Loucy (cell line): ENCODE data around the gene CELSR2.

Source experiments
- H2AFZ ChIP-seq: fragments of 200-600 bp; sonication (generic); 2 replicates; pipeline ENCODE4 v1.6.0; 2016; ENCODE audit warnings: antibody characterized with exemption, mild to moderate bottlenecking, low read length, moderate library complexity
- H3F3A ChIP-seq: fragments of 200-600 bp; 2 replicates; pipeline ENCODE4 v1.6.0; 2016; ENCODE audit warnings: antibody characterized with exemption, low read depth, mild to moderate bottlenecking
- H3K27me3 ChIP-seq: fragments of 200-600 bp; sonication (generic); 2 replicates; pipeline ENCODE4 v1.6.1; 2014; ENCODE audit warnings: low read length, mild to moderate bottlenecking; ENCODE audit not compliant: insufficient read depth, poor library complexity, severe bottlenecking
- H3K36me3 ChIP-seq: fragments of 200-600 bp; sonication (generic); 2 replicates; pipeline ENCODE4 v1.6.1; 2016; ENCODE audit warnings: low read length; ENCODE audit not compliant: insufficient read depth
- H3K4me1 ChIP-seq: fragments of 200-600 bp; sonication (generic); 2 replicates; pipeline ENCODE4 v1.5.1; 2014; ENCODE audit warnings: low read length, mild to moderate bottlenecking; ENCODE audit not compliant: insufficient read depth, poor library complexity, severe bottlenecking
- H3K4me2 ChIP-seq: fragments of 200-600 bp; sonication (generic); 2 replicates; pipeline ENCODE4 v1.6.0; 2014; ENCODE audit warnings: antibody characterized with exemption, low read length, low read depth, mild to moderate bottlenecking; ENCODE audit not compliant: poor library complexity, severe bottlenecking
- H3K4me3 ChIP-seq: fragments of 200-600 bp; sonication (generic); 2 replicates; pipeline ENCODE4 v1.5.1; 2014; ENCODE audit warnings: low read length, mild to moderate bottlenecking, mixed read lengths; ENCODE audit not compliant: poor library complexity, severe bottlenecking
- H3K79me2 ChIP-seq: fragments of 200-600 bp; sonication (generic); 2 replicates; pipeline ENCODE4 v1.6.1; 2014; ENCODE audit warnings: low read length; ENCODE audit not compliant: insufficient read depth
- H3K9ac ChIP-seq: fragments of 200-600 bp; sonication (generic); 2 replicates; pipeline ENCODE4 v1.6.0; 2014; ENCODE audit warnings: mild to moderate bottlenecking, low read depth, low read length, moderate library complexity; ENCODE audit not compliant: poor library complexity, severe bottlenecking
- H3K9me2 ChIP-seq: fragments of 200-600 bp; sonication (generic); replicated peaks from 2 replicates; pipeline ENCODE4 v1.6.1; 2016; ENCODE audit warnings: low read depth, low read length, mixed read lengths
- H3K9me3 ChIP-seq: fragments of 200-600 bp; sonication (generic); 2 replicates; pipeline ENCODE4 v1.6.1; 2014; ENCODE audit warnings: mild to moderate bottlenecking, antibody characterized with exemption, low read length, low read depth; ENCODE audit not compliant: insufficient read depth
- H4K20me1 ChIP-seq: fragments of 200-600 bp; sonication (generic); 2 replicates; pipeline ENCODE4 v1.6.0; 2014; ENCODE audit warnings: antibody characterized with exemption, low read length, mild to moderate bottlenecking; ENCODE audit not compliant: insufficient read depth, poor library complexity, severe bottlenecking
- EZH2phosphoT487 ChIP-seq: fragments of 200-600 bp; IDR thresholded peaks from 2 replicates; pipeline ENCODE4 v1.6.1; 2018; ENCODE audit warnings: antibody characterized with exemption, mild to moderate bottlenecking, moderate library complexity, borderline replicate concordance
- TF ChIP-seq, protein P1 (sequence below): fragments of 200-600 bp; sonication (generic); conservative IDR thresholded peaks from 2 replicates; pipeline ENCODE4 v1.5.1; 2014; ENCODE audit warnings: mild to moderate bottlenecking, antibody characterized with exemption, low read length

Gene CELSR2

DNA sequence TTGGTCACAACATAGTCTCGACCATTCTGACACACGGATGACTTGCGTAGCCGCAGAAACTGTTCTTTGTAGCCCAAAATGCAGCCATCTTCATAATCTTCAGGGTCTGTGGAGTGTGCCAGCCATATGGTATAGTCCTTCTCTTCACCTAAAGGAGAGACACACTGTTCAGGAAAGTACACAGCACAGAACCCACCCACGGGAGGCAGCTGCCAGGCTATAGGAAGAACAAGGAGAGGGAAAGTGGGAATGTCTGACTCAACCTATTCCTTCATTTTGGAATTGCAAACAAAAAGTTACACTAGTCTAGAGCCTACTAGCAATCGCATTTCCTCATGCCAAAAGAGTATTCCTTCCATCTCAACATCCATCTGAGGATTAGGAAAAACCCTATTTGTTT is 73.6 kb downstream of the CELSR2 start:
- TF ChIP-seq EZH2phosphoT487: no peak
- TF ChIP-seq, protein P1, sequence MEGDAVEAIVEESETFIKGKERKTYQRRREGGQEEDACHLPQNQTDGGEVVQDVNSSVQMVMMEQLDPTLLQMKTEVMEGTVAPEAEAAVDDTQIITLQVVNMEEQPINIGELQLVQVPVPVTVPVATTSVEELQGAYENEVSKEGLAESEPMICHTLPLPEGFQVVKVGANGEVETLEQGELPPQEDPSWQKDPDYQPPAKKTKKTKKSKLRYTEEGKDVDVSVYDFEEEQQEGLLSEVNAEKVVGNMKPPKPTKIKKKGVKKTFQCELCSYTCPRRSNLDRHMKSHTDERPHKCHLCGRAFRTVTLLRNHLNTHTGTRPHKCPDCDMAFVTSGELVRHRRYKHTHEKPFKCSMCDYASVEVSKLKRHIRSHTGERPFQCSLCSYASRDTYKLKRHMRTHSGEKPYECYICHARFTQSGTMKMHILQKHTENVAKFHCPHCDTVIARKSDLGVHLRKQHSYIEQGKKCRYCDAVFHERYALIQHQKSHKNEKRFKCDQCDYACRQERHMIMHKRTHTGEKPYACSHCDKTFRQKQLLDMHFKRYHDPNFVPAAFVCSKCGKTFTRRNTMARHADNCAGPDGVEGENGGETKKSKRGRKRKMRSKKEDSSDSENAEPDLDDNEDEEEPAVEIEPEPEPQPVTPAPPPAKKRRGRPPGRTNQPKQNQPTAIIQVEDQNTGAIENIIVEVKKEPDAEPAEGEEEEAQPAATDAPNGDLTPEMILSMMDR: no peak
- Histone ChIP-seq H4K20me1 (no peaks in the 10 kb centered on the region), H3K4me1 (no peaks in the 10 kb centered on the region), H3K9me2 (no peaks in the 10 kb centered on the region), H3K4me2 (no peak overlapping the region), H3K27me3 (no peaks in the 10 kb centered on the region), H3K9ac (no peak overlapping the region), H3K4me3 (no peak overlapping the region), H3K9me3 (no peaks in the 10 kb centered on the region), H3K79me2 (no peaks in the 10 kb centered on the region), H3F3A (no peaks in the 10 kb centered on the region), H3K36me3 (peaks cover 50% of the 10 kb centered on the region; the same call in 1 of the 2 replicates), H2AFZ (no peak overlapping the region)
